Activated CD4-positive, alpha-beta memory T cell treated with anti-CD3 and anti-CD28 coated beads for 36 hours (primary cell): Measurements from ENCODE around the gene PSG1. TPM values are rescaled to one million over a fixed set of nuclear protein-coding genes. Genes with fewer than 3 reads are reported as not detected.
"Not testable (repeated sequence)": the region's sequence is repeated elsewhere in the genome, so short reads cannot be mapped to it uniquely, and the experiment has no call there.

Experiments used
- CTCF ChIA-PET: fragments of 350-600 bp; sonication (Branson Sonifier 250); formaldehyde crosslinking; loops from one replicate; lab custom pipeline; 2021; ENCODE audit warnings: antibody characterized with exemption, inconsistent platforms; lab: Charles Lee
- POLR2A ChIA-PET: fragments of 350-600 bp; sonication (Branson Sonifier 250); formaldehyde crosslinking; loops from one replicate; lab custom pipeline; 2021; ENCODE audit warnings: antibody characterized with exemption; lab: Charles Lee
- DNase-seq: peaks from one replicate; pipeline ENCODE4 v3.0.0-alpha.2; 2020
- H3K27ac Mint-ChIP-seq: one replicate; pipeline ENCODE4 v1.8.0; 2021; ENCODE audit warnings: mixed read lengths
- H3K27me3 Mint-ChIP-seq: one replicate; pipeline ENCODE4 v1.8.0; 2021; ENCODE audit warnings: mixed read lengths
- H3K36me3 Mint-ChIP-seq: one replicate; pipeline ENCODE4 v1.8.0; 2021; ENCODE audit warnings: mixed read lengths
- H3K4me1 Mint-ChIP-seq: one replicate; pipeline ENCODE4 v1.8.0; 2021; ENCODE audit warnings: low read depth, mixed read lengths
- H3K4me3 Mint-ChIP-seq: one replicate; pipeline ENCODE4 v1.8.0; 2021; ENCODE audit warnings: mild to moderate bottlenecking, mixed read lengths
- H3K9me3 Mint-ChIP-seq: one replicate; pipeline ENCODE4 v1.8.0; 2021; ENCODE audit warnings: mixed read lengths
- intact Hi-C: fragments of 100-400 bp; cut with micrococcal nuclease; formaldehyde crosslinking; loops from one replicate; pipeline ENCODE4 v1.15.1; 2023
- total RNA-seq, 2 experiments: library from RNA; stranded (reverse); gene quantifications; one replicate each; pipeline ENCODE4 v1.2.3, GENCODE V29; 2021

Gene PSG1
- not detected for total RNA-seq

DNA sequence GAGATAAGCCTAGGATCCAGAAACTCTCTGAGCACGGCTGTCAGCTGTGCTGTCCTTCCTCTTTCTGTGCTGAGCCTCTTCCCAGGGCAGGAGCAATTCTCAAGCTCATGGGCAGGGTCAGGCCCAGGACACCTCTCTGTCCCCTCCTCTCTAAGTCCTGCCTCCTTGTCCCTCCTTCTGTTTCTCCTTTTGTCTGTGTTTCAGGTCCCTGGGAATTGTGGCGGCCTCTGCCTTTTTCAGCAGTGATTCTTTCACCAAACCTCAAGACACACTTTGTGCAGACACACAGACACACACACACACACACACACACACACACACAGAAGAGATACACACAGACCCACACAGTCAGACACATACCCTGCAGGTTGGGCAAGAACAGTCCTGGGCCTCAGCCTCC, at the start of gene PSG1:
TSS of gene PSG1 (minus strand) at position 101 of the 400 bp plus-strand sequence. CDS start 132 bp downstream, outside the sequence.
- peaks cover 13% of the 10 kb centered on the region for H3K27me3 Mint-ChIP-seq
- no peak within 1 kb of the TSS for H3K4me3 Mint-ChIP-seq
- intact Hi-C loops: no loop called here
- ChIA-PET CTCF (no interaction called here), POLR2A (no interaction called here)
- H3K27ac Mint-ChIP-seq: no peak within 1 kb of the TSS
- H3K4me1 Mint-ChIP-seq: no peaks in the 10 kb centered on the region
- no peak for DNase-seq
- no peaks in the 10 kb centered on the region for H3K9me3 Mint-ChIP-seq
- no peaks in the 10 kb centered on the region for H3K36me3 Mint-ChIP-seq

DNA sequence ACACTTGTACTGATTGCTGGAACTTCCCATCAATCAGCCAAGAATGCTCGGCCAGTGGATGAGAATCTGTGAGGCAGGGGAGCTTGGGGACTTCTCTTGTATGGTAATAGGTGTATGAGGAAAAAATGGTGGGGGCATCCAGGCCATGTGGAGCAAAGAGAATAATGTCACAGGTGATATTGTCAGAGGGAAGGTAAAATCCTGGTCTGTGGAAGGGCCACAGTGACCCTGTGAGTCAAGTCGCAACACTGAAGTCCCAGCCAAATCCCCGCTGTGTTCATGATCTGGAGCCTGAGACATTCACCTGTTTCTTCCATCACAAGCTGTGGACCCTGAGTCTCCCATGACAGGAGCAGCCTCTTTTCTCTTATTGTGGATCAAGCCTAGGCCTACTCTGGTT, 49.4 kb upstream of the PSG1 start:
- ChIA-PET POLR2A (no interaction called here), CTCF (no interaction called here)
- Mint-ChIP-seq H3K4me3 (no peak overlapping the region), H3K4me1 (no peaks in the 10 kb centered on the region), H3K9me3 (no peaks in the 10 kb centered on the region), H3K27me3 (peaks cover 9% of the 10 kb centered on the region), H3K27ac (no peak overlapping the region), H3K36me3 (no peaks in the 10 kb centered on the region)
- DNase-seq: no peak
- intact Hi-C loops: no loop called here

DNA sequence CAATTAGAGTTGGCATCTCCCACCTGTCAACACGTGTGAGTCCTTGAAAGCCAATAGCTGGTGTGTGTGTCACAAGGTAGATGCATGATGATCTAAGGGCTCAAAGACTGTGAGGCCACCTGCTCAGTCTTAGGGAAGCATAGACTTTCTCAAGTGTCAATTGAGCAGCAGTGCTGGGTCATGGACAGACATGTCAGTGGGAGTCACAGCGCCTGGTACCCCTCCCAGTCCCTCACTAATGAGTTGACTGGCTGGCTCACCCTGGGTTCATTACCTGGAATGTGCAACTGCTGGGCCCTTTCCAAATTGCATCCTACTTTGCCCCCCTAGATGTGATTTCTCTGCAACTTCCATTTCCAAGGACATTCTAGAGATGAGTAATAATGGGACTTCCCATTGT, 47.3 kb upstream of the PSG1 start:
- DNase-seq: no peak
- intact Hi-C loops: no loop called here
- Mint-ChIP-seq H3K27ac (no peak overlapping the region), H3K9me3 (no peaks in the 10 kb centered on the region), H3K27me3 (peaks cover 12% of the 10 kb centered on the region), H3K36me3 (no peaks in the 10 kb centered on the region), H3K4me3 (no peak overlapping the region), H3K4me1 (no peaks in the 10 kb centered on the region)
- CTCF ChIA-PET: no interaction called here
- POLR2A ChIA-PET: no interaction called here

DNA sequence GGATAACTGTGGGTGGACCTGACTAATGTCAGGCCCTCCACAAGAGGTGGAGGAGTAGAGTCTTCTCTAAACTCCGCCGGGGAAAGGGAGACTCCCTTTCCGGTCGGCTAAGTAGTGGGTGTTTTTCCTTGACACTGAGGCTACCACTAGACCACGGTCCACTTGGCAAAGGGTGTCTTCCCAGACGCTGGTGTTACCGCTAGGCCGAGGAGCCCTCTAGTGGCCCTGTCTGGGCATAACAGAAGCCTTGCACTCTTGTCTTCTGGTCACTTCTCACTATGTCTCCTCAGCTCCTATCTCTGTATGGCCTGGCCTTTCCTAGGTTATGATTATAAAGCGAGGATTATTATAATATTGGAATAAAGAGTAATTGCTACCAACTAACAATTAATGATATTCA, 43.6 kb upstream of the PSG1 start:
- H3K36me3 Mint-ChIP-seq, POLR2A ChIA-PET, H3K27ac Mint-ChIP-seq, intact Hi-C loops, H3K4me3 Mint-ChIP-seq, H3K9me3 Mint-ChIP-seq, CTCF ChIA-PET, H3K4me1 Mint-ChIP-seq: not testable (repeated sequence)
- DNase-seq: peak; percentile 41
- H3K27me3 Mint-ChIP-seq: peaks cover 17% of the 10 kb centered on the region

DNA sequence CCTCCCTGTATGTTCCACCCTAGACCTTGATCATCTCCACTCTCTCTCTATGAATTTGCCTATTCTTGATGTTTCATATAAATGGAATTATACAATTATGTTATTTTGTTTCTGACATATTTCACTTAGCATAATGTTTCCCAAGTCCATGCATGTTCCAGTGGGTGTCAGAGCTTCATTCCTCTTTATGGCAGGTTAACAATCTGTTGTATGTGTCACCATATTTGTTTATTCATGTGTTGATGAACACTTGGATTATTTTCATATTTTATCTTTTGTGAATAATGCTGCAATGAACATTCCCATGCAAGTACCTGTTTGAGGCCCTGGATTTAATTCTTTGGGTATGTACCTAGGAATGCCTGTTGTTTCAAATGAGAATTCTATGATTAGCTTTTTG, 41.5 kb upstream of the PSG1 start:
- H3K4me1 Mint-ChIP-seq, DNase-seq, H3K27ac Mint-ChIP-seq, H3K36me3 Mint-ChIP-seq, intact Hi-C loops, CTCF ChIA-PET, POLR2A ChIA-PET, H3K4me3 Mint-ChIP-seq, H3K9me3 Mint-ChIP-seq: not testable (repeated sequence)
- H3K27me3 Mint-ChIP-seq: peaks cover 11% of the 10 kb centered on the region

DNA sequence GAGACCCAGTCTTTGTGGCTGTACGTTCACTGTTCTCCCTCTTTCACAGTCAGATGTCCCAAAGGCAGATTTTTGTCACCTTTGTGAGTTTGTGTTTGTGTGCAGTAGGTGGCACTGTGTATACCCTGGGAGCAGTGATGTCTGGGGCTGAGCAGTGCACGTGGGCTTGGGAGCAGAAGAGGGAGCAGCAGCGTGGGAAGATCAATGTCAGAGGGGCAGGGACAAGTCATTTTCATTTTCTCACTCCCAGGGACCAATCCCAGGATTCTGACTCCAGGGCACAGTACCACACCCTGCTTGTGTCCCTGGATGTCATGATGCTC, 40.2 kb upstream of the PSG1 start:
- no peak overlapping the region for H3K27ac Mint-ChIP-seq
- H3K27me3 Mint-ChIP-seq: peaks cover 11% of the 10 kb centered on the region
- no peaks in the 10 kb centered on the region for H3K9me3 Mint-ChIP-seq
- no peaks in the 10 kb centered on the region for H3K36me3 Mint-ChIP-seq
- H3K4me1 Mint-ChIP-seq: no peaks in the 10 kb centered on the region
- DNase-seq: no peak
- no peak overlapping the region for H3K4me3 Mint-ChIP-seq
- intact Hi-C loops: no loop called here
- ChIA-PET POLR2A (no interaction called here), CTCF (no interaction called here)

DNA sequence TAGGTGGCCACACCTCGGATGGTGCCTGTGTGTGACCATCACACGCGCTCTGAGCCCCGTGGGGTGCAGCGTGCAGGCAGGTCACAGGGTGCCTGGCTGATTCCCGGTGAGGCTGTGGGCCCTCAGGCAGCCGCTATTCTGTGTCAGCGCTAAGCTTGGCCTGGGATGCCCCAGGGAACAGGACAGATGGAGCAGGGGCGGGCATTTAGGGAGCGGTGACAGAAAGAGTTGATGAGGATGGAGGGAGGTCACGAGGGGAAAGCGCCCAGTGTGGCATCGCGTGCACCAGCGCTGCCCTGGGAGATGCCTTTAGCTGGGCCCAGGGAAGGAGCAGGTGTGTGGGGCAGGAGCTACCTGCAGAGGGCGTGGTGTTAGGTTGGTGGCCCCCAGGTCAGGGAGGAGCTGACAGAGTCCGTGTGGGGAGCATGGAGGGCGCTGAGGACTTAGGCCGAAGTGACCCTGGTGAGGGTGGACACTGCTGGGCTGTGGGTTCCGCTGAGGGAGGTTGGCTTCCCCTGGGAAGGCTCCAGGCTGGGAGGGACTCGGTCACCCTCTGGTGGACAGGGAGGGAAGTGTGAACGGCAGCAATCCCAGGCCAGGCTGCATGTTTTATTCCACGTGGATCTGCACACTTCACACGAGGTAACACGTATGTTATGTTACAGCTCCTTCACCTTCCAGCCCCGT, 39.7 kb upstream of the PSG1 start:
- H3K36me3 Mint-ChIP-seq, intact Hi-C loops, H3K4me3 Mint-ChIP-seq, POLR2A ChIA-PET, H3K27ac Mint-ChIP-seq, CTCF ChIA-PET, DNase-seq, H3K4me1 Mint-ChIP-seq, H3K9me3 Mint-ChIP-seq: not testable (repeated sequence)
- peaks cover 11% of the 10 kb centered on the region for H3K27me3 Mint-ChIP-seq

DNA sequence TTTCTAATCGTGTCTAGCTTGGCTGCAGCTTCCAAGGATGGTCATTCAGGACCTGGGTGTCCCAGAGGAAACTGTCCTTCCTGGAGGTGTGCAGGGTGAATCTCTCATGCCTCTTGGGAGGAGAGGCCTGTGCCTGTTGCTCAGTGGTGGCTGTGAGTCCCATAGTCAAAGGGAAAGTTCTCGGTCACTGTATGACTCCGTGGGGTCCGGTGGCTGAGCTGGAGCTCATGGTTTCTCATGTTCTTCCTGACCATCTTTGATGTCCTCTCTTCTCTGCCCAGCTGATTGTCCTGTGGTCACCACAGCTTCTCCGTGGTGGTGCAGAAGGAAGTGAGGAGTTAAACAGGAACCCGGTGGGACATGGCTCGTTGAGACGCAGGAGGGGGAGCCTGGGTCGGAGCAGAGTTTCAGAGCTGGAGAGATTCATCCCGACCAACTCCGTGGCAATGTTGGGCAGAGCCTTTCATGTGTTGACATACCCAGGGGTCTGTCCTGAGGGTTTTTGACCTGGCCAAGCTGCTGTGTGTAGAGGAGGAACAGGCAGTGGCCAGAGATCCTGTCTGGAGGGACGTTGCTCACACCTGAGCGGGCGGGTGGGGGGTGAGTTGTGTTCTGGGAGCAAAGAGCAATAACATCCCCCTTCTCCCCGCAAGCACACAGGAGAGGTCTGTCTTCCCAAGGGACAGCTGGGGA, 39.0 kb upstream of the PSG1 start:
- H3K4me1 Mint-ChIP-seq, intact Hi-C loops, H3K4me3 Mint-ChIP-seq, H3K36me3 Mint-ChIP-seq, H3K9me3 Mint-ChIP-seq, POLR2A ChIA-PET, H3K27ac Mint-ChIP-seq, DNase-seq, CTCF ChIA-PET: not testable (repeated sequence)
- H3K27me3 Mint-ChIP-seq: peaks cover 10% of the 10 kb centered on the region

DNA sequence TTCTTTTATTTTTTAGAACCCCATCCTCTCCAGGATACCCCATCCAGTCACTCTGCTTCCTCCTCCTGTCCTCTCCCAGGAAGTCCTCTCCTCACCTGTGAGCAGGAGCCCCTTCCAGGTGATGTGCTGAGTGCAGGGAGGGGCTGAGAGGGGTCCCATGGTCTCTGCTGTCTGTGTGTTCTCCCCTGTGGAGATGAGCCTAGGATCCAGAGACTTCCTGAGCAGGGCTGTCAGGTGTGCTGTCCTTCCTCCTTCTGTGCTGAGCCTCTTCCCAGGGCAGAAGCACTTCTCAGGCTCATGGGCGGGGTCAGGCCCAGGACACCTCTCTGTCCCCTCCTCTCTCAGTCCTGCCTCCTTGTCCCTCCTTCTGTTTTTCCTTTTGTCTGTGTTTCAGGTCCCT, 38.1 kb upstream of the PSG1 start, which contains the start of gene PSG6:
TSS of gene PSG6 (minus strand) at position 261 of the 400 bp plus-strand sequence. CDS start at position 159, 102 bp downstream.
- H3K4me1 Mint-ChIP-seq, H3K36me3 Mint-ChIP-seq, POLR2A ChIA-PET, H3K4me3 Mint-ChIP-seq, DNase-seq, H3K9me3 Mint-ChIP-seq, H3K27me3 Mint-ChIP-seq, H3K27ac Mint-ChIP-seq, intact Hi-C loops, CTCF ChIA-PET: not testable (repeated sequence)

DNA sequence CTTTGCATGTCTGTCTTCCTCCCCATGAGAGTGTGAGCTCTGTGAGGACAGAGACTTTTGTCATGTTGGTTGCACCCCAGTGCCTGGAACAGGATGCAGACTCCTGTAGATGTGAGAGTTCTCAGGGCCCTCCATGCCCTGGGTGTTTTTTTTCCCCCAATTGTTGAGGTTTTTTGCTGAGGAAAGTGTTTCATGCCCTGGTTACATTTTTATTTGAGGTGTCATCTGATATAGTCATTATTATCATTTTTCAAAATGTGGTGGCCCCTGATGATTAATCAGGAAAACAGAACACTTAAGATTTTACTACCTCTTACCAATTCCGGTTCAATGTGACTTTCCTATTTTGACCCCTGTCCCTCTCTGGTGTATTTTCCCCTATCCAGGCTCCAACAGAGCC, 37.4 kb upstream of the PSG1 start:
- H3K27me3 Mint-ChIP-seq, POLR2A ChIA-PET, H3K4me1 Mint-ChIP-seq, H3K27ac Mint-ChIP-seq, H3K4me3 Mint-ChIP-seq, H3K36me3 Mint-ChIP-seq, H3K9me3 Mint-ChIP-seq, CTCF ChIA-PET, intact Hi-C loops, DNase-seq: not testable (repeated sequence)

DNA sequence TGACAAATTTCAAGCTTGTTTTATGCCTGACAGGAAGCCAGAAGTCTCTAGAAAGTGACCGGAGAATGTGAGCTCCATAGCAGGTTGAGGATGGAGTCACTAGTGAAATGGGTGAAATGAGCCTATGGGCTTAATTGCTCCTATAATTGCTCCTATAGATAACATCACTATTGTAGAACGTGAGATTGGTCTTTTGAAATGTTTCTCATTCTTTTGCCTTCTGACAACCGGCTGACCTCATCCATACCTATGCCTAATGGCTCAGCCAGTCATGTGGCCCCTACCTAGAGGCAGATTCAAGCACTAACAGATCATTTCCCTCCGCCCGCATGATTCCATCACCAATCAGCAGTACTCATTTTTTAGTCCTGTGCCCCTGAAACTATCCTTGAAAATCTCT, 34.0 kb upstream of the PSG1 start:
- H3K4me3 Mint-ChIP-seq, H3K27me3 Mint-ChIP-seq, H3K9me3 Mint-ChIP-seq, CTCF ChIA-PET, intact Hi-C loops, H3K27ac Mint-ChIP-seq, H3K36me3 Mint-ChIP-seq, DNase-seq, POLR2A ChIA-PET, H3K4me1 Mint-ChIP-seq: not testable (repeated sequence)

DNA sequence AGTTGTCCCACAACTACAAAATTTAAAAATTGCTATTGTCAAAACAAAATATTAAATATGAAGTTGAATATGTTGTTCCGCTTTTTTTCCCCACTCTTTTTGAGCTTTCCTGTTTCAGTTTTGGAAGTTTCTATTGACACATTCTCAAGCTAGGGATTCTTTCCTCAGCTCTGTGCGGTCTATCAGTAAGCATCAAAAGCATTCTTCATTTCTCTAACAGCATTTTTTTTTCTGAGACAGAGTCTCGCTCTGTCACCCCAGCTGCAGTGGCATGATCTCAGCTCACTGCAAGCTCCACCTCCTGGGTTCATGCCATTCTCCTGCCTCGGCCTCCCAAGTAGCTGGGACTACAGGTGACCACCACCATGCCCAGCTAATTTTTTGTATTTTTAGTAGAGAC, 33.4 kb upstream of the PSG1 start:
- DNase-seq, POLR2A ChIA-PET, intact Hi-C loops, H3K27ac Mint-ChIP-seq, H3K36me3 Mint-ChIP-seq, H3K4me3 Mint-ChIP-seq, CTCF ChIA-PET, H3K9me3 Mint-ChIP-seq, H3K27me3 Mint-ChIP-seq, H3K4me1 Mint-ChIP-seq: not testable (repeated sequence)

DNA sequence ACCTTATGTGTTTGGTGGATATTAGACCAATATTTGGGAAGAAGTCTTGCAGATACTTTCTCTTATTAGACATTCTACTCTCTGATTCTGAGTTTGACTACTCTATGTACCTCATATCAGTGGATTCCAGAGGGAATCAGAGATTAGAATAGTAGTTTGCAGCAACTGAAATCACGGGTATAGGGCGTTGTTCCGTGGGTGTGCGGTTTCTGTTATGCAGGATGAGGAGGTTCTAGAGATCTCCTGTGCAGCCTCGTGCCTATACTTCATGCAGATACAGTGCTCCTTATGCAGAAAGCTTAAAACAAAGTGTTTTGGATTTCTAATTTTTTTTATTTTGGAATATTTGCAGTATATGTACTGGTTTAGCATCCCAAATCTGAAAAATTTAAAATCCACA, 32.2 kb upstream of the PSG1 start:
- H3K27me3 Mint-ChIP-seq, CTCF ChIA-PET, H3K4me3 Mint-ChIP-seq, DNase-seq, H3K4me1 Mint-ChIP-seq, POLR2A ChIA-PET, H3K27ac Mint-ChIP-seq, H3K9me3 Mint-ChIP-seq, H3K36me3 Mint-ChIP-seq, intact Hi-C loops: not testable (repeated sequence)
